ENCODE results near the gene DCXR.

The DCXR gene

GRCh38 chr17:82062076-82062983 is 24.8 kb upstream of the DCXR start:
- Histone ChIP-seq H3K36me3 (ENCODE audit: insufficient read depth, low read length) (peaks cover 66% of the 10 kb centered on the region), H3K4me1 (ENCODE audit: insufficient read depth, low read length, severe bottlenecking) (peaks cover 25% of the 10 kb centered on the region), H3K4me3 (ENCODE audit: low read depth, low read length, poor library complexity, severe bottlenecking) (no peak overlapping the region), H3F3A (ENCODE audit: insufficient read depth, low read length) (no peaks in the 10 kb centered on the region), H3K27ac (ENCODE audit: low read depth, low read length, poor library complexity, severe bottlenecking) (no peak overlapping the region), H3K4me2 (ENCODE audit: low read length) (no peak overlapping the region), H3K9me2 (ENCODE audit: low read depth, low read length) (no peaks in the 10 kb centered on the region), H2AFZ (ENCODE audit: low read length) (no peak overlapping the region), H3K79me2 (ENCODE audit: insufficient read depth, low read length) (no peaks in the 10 kb centered on the region), H3K27me3 (ENCODE audit: insufficient read depth, low read length) (no peaks in the 10 kb centered on the region), H3K9ac (ENCODE audit: low read length) (no peak overlapping the region), H3K9me3 (ENCODE audit: low read length) (no peaks in the 10 kb centered on the region), H4K20me1 (ENCODE audit: insufficient read depth, low read length) (no peaks in the 10 kb centered on the region)
- TF ChIP-seq EZH2 (IDR thresholded peaks at IDR 0.05; ENCODE audit: borderline replicate concordance, low read length) (no peak), CTCF (IDR thresholded peaks at IDR 0.05; ENCODE audit: low read length) (no peak)

GRCh38 chr17:82061047-82061925 is 23.8 kb upstream of the DCXR start:
- H4K20me1 ChIP-seq (ENCODE audit: insufficient read depth, low read length), result no peaks in the 10 kb centered on the region
- no peak overlapping the region for H3K4me3 ChIP-seq (ENCODE audit: low read depth, low read length, poor library complexity, severe bottlenecking)
- H3K4me1 ChIP-seq (ENCODE audit: insufficient read depth, low read length, severe bottlenecking), result peaks cover 20% of the 10 kb centered on the region
- no peaks in the 10 kb centered on the region for H3K9me3 ChIP-seq (ENCODE audit: low read length)
- TF ChIP-seq EZH2 (IDR thresholded peaks at IDR 0.05; ENCODE audit: borderline replicate concordance, low read length) (no peak), CTCF (IDR thresholded peaks at IDR 0.05; ENCODE audit: low read length) (no peak)
- H3F3A ChIP-seq (ENCODE audit: insufficient read depth, low read length), result no peaks in the 10 kb centered on the region
- H2AFZ ChIP-seq (ENCODE audit: low read length), result no peak overlapping the region
- no peak overlapping the region for H3K27ac ChIP-seq (ENCODE audit: low read depth, low read length, poor library complexity, severe bottlenecking)
- H3K9me2 ChIP-seq (ENCODE audit: low read depth, low read length), result no peaks in the 10 kb centered on the region
- H3K27me3 ChIP-seq (ENCODE audit: insufficient read depth, low read length), result no peaks in the 10 kb centered on the region
- no peaks in the 10 kb centered on the region for H3K79me2 ChIP-seq (ENCODE audit: insufficient read depth, low read length)
- no peak overlapping the region for H3K4me2 ChIP-seq (ENCODE audit: low read length)
- H3K36me3 ChIP-seq (ENCODE audit: insufficient read depth, low read length), result peaks cover 76% of the 10 kb centered on the region
- H3K9ac ChIP-seq (ENCODE audit: low read length), result no peak overlapping the region

- TF ChIP-seq CTCF (IDR thresholded peaks at IDR 0.05; ENCODE audit: low read length) (no peak), EZH2 (IDR thresholded peaks at IDR 0.05; ENCODE audit: borderline replicate concordance, low read length) (no peak)
- Histone ChIP-seq H3K4me1 (ENCODE audit: insufficient read depth, low read length, severe bottlenecking) (peaks cover 17% of the 10 kb centered on the region), H3K27me3 (ENCODE audit: insufficient read depth, low read length) (no peaks in the 10 kb centered on the region), H3K27ac (ENCODE audit: low read depth, low read length, poor library complexity, severe bottlenecking) (no peak overlapping the region), H3K36me3 (ENCODE audit: insufficient read depth, low read length) (peaks cover 83% of the 10 kb centered on the region), H3K9ac (ENCODE audit: low read length) (no peak overlapping the region), H3F3A (ENCODE audit: insufficient read depth, low read length) (no peaks in the 10 kb centered on the region), H3K79me2 (ENCODE audit: insufficient read depth, low read length) (no peaks in the 10 kb centered on the region), H3K4me3 (ENCODE audit: low read depth, low read length, poor library complexity, severe bottlenecking) (no peak overlapping the region), H3K9me3 (ENCODE audit: low read length) (no peaks in the 10 kb centered on the region), H3K4me2 (ENCODE audit: low read length) (no peak overlapping the region), H2AFZ (ENCODE audit: low read length) (no peak overlapping the region), H3K9me2 (ENCODE audit: low read depth, low read length) (no peaks in the 10 kb centered on the region), H4K20me1 (ENCODE audit: insufficient read depth, low read length) (no peaks in the 10 kb centered on the region)
Measured at GRCh38 chr17:82060614-82061013, 23.1 kb upstream of the DCXR start.

All from OCI-LY1 (cell line).